PFSK-1 (cell line): ENCODE results near the gene TRIM61.

ENCODE experiments used
- REST ChIP-seq, 2 experiments: IDR thresholded peaks; 2 replicates each; pipeline versions ENCODE4 v1.6.1 to v1.8.0; 2011 to 2012; ENCODE audit warnings: low read depth in 2 of 2, low read length in 2 of 2, control low read depth in 1 of 2, inconsistent platforms in 1 of 2, mild to moderate bottlenecking in 1 of 2, moderate library complexity in 1 of 2; ENCODE audit not compliant: insufficient read depth in 1 of 2
- SIN3A ChIP-seq: IDR thresholded peaks from 2 replicates; pipeline ENCODE4 v1.6.1; 2012; ENCODE audit warnings: mild to moderate bottlenecking, low read length, moderate library complexity, borderline replicate concordance; ENCODE audit not compliant: insufficient read depth
- TAF1 ChIP-seq: IDR thresholded peaks from 2 replicates; pipeline ENCODE4 v1.6.1; 2012; ENCODE audit warnings: low read length, control low read depth, borderline replicate concordance; ENCODE audit not compliant: insufficient read depth

GRCh38 chr4:164935363-164935762 lies 42.1 kb downstream of the TRIM61 start:
- TF ChIP-seq TAF1 = no peak
- TF ChIP-seq REST (IDR thresholded peaks at IDR 0.05; ENCODE audit: insufficient read depth in 1 of 2, low read depth in 2 of 2, low read length in 2 of 2) = no peak
- no peak for TF ChIP-seq SIN3A
